IPS-18a (cell line): ENCODE measurements around the gene NSG2.
"Not testable (repeated sequence)": the region's sequence is repeated elsewhere in the genome, so short reads cannot be mapped to it uniquely, and the experiment has no call there.

Experiments used
- H3K27ac ChIP-seq: one replicate; pipeline ENCODE4 v1.5.1; 2013; ENCODE audit warnings: low read length
- H3K27me3 ChIP-seq: one replicate; pipeline ENCODE4 v1.6.1; 2013; ENCODE audit warnings: mild to moderate bottlenecking, low read length; ENCODE audit not compliant: control insufficient read depth, insufficient read depth
- H3K36me3 ChIP-seq: one replicate; pipeline ENCODE4 v1.6.1; 2013; ENCODE audit warnings: low read depth, low read length; ENCODE audit not compliant: control insufficient read depth
- H3K4me1 ChIP-seq: one replicate; pipeline ENCODE4 v1.6.1; 2013; ENCODE audit warnings: low read depth, low read length; ENCODE audit not compliant: control insufficient read depth
- H3K4me3 ChIP-seq: one replicate; pipeline ENCODE4 v1.5.1; 2013; ENCODE audit warnings: low read length
- H3K9ac ChIP-seq: one replicate; pipeline ENCODE4 v1.6.1; 2013; ENCODE audit warnings: mild to moderate bottlenecking, low read length, moderate library complexity
- H3K9me3 ChIP-seq: one replicate; pipeline ENCODE4 v1.6.1; 2013; ENCODE audit warnings: low read depth, low read length; ENCODE audit not compliant: control insufficient read depth

The NSG2 gene

GRCh38 chr5:174087783-174088182, 42.3 kb downstream of the NSG2 start:
- Histone ChIP-seq H3K27me3 (no peaks in the 10 kb centered on the region), H3K4me3 (no peak overlapping the region), H3K36me3 (no peaks in the 10 kb centered on the region)

GRCh38 chr5:174090129-174090528, 44.6 kb downstream of the NSG2 start:
- no peak overlapping the region for H3K4me3 ChIP-seq
- no peaks in the 10 kb centered on the region for H3K4me1 ChIP-seq
- H3K9ac ChIP-seq, result no peak overlapping the region
- no peaks in the 10 kb centered on the region for H3K9me3 ChIP-seq
- no peak overlapping the region for H3K27ac ChIP-seq
- H3K27me3 ChIP-seq, result no peaks in the 10 kb centered on the region
- no peaks in the 10 kb centered on the region for H3K36me3 ChIP-seq

More at GRCh38 chr5:174087783-174088182, 42.3 kb downstream of the NSG2 start:
- Histone ChIP-seq H3K9me3 (no peaks in the 10 kb centered on the region), H3K9ac (no peak overlapping the region), H3K27ac (no peak overlapping the region), H3K4me1 (no peaks in the 10 kb centered on the region)

- Histone ChIP-seq H3K4me1 (no peaks in the 10 kb centered on the region), H3K27ac (no peak overlapping the region), H3K4me3 (no peak overlapping the region), H3K27me3 (no peaks in the 10 kb centered on the region), H3K9me3 (no peaks in the 10 kb centered on the region), H3K9ac (no peak overlapping the region), H3K36me3 (no peaks in the 10 kb centered on the region)
These were observed 47.6 kb downstream of the NSG2 start for GRCh38 chr5:174093123-174093522.

- Histone ChIP-seq H3K36me3 (no peaks in the 10 kb centered on the region), H3K27me3 (no peaks in the 10 kb centered on the region), H3K9me3 (no peaks in the 10 kb centered on the region), H3K27ac (no peak overlapping the region), H3K9ac (no peak overlapping the region), H3K4me3 (no peak overlapping the region), H3K4me1 (no peaks in the 10 kb centered on the region)
These were observed 49.5 kb downstream of the NSG2 start for GRCh38 chr5:174094857-174095606.

GRCh38 chr5:174096619-174097018, 51.1 kb downstream of the NSG2 start:
- no peak overlapping the region for H3K27ac ChIP-seq
- H3K9ac ChIP-seq, result no peak overlapping the region
- H3K27me3 ChIP-seq, result no peaks in the 10 kb centered on the region
- H3K9me3 ChIP-seq, result no peaks in the 10 kb centered on the region
- H3K4me3 ChIP-seq, result no peak overlapping the region
- H3K36me3 ChIP-seq, result no peaks in the 10 kb centered on the region
- no peaks in the 10 kb centered on the region for H3K4me1 ChIP-seq

GRCh38 chr5:174097486-174098185, 52.1 kb downstream of the NSG2 start:
- Histone ChIP-seq H3K4me1 (no peaks in the 10 kb centered on the region), H3K27me3 (no peaks in the 10 kb centered on the region), H3K36me3 (no peaks in the 10 kb centered on the region), H3K27ac (no peak overlapping the region), H3K4me3 (no peak overlapping the region), H3K9ac (no peak overlapping the region), H3K9me3 (no peaks in the 10 kb centered on the region)

- H3K4me3 ChIP-seq, result no peak overlapping the region
- H3K27me3 ChIP-seq, result no peaks in the 10 kb centered on the region
- no peaks in the 10 kb centered on the region for H3K9me3 ChIP-seq
- H3K9ac ChIP-seq, result no peak overlapping the region
- no peaks in the 10 kb centered on the region for H3K36me3 ChIP-seq
- no peaks in the 10 kb centered on the region for H3K4me1 ChIP-seq
- no peak overlapping the region for H3K27ac ChIP-seq
These were observed 53.2 kb downstream of the NSG2 start for GRCh38 chr5:174098694-174099093.

- no peaks in the 10 kb centered on the region for H3K36me3 ChIP-seq
- no peaks in the 10 kb centered on the region for H3K9me3 ChIP-seq
- no peaks in the 10 kb centered on the region for H3K27me3 ChIP-seq
- H3K4me3 ChIP-seq, result no peak overlapping the region
- no peak overlapping the region for H3K27ac ChIP-seq
- H3K9ac ChIP-seq, result no peak overlapping the region
- no peaks in the 10 kb centered on the region for H3K4me1 ChIP-seq
These were observed 55.0 kb downstream of the NSG2 start for GRCh38 chr5:174100490-174100889.

- no peak overlapping the region for H3K9ac ChIP-seq
- no peaks in the 10 kb centered on the region for H3K27me3 ChIP-seq
- no peaks in the 10 kb centered on the region for H3K36me3 ChIP-seq
- H3K27ac ChIP-seq, result no peak overlapping the region
- H3K4me3 ChIP-seq, result no peak overlapping the region
- H3K4me1 ChIP-seq, result no peaks in the 10 kb centered on the region
- H3K9me3 ChIP-seq, result no peaks in the 10 kb centered on the region
These were observed 55.8 kb downstream of the NSG2 start for GRCh38 chr5:174101195-174101730.

GRCh38 chr5:174102574-174102973, 57.1 kb downstream of the NSG2 start:
- H3K4me3 ChIP-seq, H3K27ac ChIP-seq, H3K27me3 ChIP-seq, H3K9me3 ChIP-seq, H3K36me3 ChIP-seq, H3K9ac ChIP-seq, H3K4me1 ChIP-seq: not testable (repeated sequence)

GRCh38 chr5:174106997-174107655, 61.6 kb downstream of the NSG2 start:
- Histone ChIP-seq H3K36me3 (no peaks in the 10 kb centered on the region), H3K27ac (no peak overlapping the region), H3K4me1 (no peaks in the 10 kb centered on the region), H3K9ac (no peak overlapping the region), H3K27me3 (no peaks in the 10 kb centered on the region), H3K9me3 (no peaks in the 10 kb centered on the region), H3K4me3 (no peak overlapping the region)
